NCI-H446 (cell line): ENCODE measurements around the gene GPR35.

Experiments used
- DNase-seq, 2 experiments: peaks; one replicate each; lab custom pipeline; 2025; lab: John Stamatoyannopoulos, UW

Gene GPR35

DNA sequence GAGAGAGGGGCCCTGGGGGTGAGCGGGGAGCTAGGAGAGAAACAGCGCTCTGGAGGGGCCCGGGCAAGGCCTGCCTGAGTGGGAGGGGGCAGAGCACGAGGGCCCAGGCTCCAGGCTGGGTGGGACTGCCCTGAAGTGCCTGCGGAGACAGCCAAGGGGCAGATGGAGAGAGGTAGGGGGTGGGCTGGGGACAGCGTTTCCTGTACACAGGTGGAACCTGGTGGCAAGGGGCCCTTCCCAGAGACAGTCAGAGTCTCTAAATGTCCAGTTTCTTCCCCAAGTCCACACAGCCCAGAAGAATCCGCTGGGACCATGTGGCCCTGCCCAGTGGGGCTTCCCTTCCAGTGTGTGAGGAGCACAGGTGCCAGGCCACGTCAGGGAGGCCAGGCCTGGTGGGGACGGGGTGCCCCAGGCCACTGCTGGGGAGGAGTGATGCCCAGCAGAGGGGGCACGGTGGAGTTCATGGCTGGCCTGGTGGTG lies 1.7 kb upstream of the GPR35 start:
- DNase-seq = no peak

DNA sequence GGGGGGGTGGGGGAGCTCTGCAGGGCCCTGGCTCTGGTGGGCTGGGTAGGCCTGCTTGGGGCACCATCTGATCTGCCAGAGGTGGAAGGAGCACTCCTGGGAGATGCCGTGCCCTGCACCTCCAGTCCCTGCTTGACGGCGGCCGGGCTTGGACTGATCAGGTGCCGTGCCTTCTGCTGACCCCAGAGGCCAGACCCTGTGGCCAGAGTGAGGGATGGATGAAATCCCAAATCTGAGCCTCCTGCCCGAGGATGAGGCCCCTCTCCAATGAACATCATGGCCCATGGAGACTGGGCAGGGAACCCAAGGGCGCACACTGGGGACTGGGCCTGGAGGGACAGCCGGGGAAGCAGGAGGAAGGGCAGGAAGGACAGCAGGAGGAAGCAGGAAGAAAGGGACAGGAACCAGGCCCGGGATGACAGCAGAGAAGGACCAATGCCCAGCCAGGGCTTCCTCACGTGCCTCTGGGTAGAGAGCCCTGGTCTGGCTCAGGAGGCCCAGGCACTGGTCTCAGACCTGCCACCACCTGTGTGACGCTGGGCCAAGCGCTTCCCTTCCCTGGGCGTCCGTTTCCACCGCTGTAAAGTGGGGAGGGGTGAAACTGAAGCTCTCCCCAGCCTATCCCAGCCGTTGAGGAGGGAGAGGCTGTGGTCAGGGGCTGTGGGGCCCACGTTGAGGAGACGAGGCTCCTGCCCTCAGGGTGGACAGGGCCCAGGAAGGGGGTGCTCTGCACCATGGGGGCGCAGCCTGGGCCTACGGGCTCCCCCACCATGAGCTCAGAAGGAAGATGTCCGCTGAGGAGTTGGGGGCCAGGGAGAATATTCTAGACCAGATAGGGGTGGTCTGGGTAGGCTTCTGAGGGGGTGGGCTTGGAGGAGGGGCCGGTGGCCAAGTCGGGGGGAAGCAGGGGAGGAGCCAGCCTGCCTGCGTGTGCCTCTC lies 1.0 kb upstream of the GPR35 start:
- no peak for DNase-seq

DNA sequence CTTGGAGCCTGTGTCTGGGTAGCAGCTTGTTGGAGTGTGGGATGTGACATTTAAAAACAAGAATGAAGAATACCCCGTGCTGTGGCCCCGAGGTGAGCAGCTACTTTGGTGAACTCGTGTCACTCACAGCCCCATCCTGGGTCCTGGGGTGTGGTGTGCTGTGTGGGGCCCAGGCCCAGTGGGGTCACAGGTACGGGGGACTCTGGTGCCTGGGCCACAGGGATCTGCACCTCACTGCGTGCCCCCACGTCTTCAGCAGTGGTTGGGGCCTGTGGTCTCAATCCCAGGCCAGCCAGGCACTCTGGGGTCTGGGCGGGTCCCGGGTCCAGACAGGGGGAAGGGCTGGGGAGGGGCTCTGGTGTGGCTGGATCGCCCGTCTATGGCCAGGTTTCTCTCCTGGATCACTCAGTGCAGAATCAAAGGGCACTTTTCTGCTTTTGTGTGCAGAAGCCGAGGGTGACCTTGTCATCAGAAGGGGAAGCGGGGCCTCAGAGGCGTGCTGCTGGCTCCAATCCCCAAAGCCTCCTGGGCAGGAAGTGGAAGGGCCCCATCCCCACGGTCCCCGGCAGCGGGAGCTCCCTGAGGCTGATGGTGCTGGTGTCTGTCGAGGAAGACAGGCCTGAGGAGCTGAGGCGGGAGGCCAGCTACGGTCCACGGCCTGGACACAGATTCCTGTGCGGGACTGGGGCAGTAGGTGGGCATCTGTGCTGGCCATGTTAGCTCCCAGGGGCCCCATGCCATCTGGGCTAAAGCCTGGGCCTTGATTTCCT lies 1.4 kb downstream of the GPR35 start:
- DNase-seq = no peak

DNA sequence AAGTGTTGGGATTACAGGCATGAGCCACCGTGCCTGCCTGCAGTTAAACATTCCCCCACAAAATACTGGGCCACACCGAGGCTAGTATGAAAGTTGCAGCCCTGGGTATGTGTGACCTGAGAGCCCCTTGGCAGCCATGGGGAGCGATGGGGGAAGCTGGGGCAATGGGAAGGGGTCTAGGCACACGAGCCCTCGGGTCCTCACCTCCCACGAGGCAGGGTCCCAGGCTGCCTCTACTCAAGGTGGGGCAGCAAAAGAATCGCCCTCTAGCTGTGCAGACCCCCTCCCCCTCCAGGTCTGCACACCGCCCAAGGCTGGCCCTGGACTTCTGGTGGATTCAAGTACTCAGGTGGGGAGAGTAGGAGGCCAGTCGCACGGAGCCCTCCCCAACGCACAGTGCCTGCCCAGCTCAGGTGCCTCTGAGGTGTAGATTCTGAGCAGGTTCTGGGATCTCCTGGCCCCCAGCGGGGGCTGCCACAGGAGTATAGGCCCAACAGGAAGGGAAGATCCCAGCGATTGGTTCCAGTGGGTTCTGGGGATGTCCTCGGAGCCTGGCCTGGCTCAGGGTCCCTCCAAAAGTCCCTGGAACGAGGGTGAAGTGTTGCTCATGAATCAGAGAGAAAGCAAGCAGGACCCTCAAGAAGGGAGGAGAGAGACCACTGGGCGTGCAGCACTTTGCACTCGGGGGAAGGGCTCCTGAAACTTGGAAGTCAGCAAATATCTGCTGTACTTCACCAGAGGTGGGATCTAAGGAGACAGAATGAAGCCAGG lies 2.6 kb downstream of the GPR35 start:
- DNase-seq = no peak

DNA sequence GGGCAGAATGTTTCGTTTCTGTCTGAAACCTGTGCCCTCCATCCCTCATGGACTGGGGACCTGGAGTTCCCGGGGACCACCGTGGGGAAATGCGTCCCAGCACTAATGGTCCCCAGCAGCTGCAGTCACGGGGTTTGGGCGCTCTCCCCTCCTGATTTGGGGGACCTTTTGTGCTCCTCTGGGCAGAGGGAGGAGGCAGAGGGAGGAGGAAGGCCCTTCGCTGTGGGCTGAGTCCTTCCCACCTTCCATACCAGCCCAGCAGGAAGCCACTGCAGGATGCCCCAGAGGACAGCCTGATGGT lies 3.2 kb downstream of the GPR35 start:
- DNase-seq = no peak

DNA sequence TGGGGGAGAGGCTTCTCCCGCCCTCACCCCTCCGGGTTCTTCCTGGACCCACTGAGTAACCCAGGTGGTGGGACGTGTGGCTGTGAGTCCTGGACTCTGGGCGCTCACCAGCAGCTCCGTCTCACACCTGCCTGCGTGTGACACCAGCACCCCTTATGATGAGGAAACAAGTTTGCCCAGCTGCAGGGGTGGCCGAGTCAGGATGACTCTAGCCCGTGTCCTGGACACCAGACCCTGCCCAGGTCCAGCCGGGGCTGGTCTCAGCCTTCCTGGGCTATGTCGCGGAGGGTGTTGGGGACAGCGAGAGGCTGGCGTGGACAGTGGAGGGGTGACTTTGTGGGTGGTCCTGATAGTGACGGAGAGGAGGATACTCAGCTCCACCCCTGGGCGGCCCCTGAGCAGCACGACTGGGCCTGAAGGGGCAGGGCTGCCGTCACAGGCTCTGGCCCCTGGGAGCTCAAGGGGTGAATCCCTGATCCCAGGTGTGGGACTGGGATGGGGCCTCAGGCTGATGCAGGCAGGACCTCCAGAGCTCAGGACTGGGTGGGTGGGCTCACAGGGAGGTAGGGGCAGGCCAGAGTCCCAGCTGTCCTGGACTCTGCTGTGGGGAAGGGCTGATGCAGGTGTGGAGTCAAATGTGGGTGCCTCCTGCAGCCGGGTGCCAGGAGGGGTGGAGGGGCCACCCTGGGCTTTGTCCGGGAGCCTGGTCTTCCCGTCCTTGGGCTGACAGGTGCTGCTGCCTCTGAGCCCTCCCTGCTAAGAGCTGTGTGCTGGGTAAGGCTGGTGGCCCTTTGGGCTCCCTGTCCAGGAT lies 3.7 kb downstream of the GPR35 start:
- no peak for DNase-seq

DNA sequence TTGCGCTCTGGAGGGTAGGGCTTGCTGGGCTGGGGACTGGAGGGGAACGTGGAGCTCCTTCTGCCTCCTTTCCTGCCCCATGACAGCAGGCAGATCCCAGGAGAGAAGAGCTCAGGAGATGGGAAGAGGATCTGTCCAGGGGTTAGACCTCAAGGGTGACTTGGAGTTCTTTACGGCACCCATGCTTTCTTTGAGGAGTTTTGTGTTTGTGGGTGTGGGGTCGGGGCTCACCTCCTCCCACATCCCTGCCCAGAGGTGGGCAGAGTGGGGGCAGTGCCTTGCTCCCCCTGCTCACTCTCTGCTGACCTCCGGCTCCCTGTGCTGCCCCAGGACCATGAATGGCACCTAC lies 4.3 kb downstream of the GPR35 start:
- DNase-seq = no peak

DNA sequence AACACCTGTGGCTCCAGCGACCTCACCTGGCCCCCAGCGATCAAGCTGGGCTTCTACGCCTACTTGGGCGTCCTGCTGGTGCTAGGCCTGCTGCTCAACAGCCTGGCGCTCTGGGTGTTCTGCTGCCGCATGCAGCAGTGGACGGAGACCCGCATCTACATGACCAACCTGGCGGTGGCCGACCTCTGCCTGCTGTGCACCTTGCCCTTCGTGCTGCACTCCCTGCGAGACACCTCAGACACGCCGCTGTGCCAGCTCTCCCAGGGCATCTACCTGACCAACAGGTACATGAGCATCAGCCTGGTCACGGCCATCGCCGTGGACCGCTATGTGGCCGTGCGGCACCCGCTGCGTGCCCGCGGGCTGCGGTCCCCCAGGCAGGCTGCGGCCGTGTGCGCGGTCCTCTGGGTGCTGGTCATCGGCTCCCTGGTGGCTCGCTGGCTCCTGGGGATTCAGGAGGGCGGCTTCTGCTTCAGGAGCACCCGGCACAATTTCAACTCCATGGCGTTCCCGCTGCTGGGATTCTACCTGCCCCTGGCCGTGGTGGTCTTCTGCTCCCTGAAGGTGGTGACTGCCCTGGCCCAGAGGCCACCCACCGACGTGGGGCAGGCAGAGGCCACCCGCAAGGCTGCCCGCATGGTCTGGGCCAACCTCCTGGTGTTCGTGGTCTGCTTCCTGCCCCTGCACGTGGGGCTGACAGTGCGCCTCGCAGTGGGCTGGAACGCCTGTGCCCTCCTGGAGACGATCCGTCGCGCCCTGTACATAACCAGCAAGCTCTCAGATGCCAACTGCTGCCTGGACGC lies 4.9 kb downstream of the GPR35 start:
- DNase-seq = peak in 1 of 2 experiments; percentile 12

DNA sequence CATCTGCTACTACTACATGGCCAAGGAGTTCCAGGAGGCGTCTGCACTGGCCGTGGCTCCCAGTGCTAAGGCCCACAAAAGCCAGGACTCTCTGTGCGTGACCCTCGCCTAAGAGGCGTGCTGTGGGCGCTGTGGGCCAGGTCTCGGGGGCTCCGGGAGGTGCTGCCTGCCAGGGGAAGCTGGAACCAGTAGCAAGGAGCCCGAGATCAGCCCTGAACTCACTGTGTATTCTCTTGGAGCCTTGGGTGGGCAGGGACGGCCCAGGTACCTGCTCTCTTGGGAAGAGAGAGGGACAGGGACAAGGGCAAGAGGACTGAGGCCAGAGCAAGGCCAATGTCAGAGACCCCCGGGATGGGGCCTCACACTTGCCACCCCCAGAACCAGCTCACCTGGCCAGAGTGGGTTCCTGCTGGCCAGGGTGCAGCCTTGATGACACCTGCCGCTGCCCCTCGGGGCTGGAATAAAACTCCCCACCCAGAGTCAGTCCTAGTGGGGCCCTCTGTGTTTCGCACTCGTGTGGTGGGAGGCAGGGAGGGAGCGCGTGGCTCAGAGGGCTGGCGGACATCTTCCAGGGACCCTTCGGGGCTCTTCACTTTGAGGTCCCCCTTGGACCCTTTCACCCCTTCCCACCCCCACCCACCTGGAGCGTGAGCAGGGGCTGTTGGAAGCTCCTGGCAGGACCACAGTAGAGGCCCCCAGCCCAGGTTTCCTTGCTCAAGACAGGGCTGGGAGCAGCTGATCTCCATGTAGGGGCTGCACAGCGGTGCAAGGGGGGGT lies 5.7 kb downstream of the GPR35 start:
- no peak for DNase-seq

DNA sequence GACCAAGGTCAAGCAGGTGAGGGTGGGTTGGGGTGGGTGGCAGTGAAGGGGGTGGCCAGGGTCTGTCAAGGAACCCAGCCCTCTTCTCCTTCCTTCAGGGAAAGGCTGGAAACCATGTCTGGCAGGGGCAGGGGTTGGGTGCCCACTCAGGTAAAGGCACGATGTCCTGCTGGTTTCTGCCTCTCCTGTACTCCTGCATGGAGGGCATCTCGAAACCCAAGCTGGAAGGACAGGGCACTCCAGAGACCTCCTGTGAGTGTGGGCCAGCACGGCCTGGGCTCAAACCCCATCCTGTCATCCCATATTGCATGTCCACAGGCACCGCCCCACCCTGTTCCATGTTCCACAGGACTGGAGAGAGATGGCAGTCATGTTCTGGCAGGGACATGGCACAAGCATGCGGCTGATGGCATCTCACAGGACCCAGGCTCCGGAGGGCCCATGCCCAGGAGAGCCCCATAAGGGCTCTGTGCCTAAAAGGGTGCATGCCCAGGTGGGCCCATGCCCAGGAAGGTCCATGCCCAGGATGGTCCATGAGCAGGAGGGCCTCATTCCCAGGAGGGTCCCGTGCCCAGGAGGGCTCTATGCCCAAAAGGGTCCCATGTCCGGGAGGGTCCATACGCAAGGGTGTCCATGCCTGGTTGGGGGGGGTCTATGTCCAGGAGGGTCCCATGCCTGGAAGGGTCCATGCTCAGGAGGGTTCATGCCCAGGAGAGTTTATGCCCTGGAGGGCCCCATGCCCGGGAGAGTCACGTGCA lies 6.4 kb downstream of the GPR35 start:
- DNase-seq = no peak

DNA sequence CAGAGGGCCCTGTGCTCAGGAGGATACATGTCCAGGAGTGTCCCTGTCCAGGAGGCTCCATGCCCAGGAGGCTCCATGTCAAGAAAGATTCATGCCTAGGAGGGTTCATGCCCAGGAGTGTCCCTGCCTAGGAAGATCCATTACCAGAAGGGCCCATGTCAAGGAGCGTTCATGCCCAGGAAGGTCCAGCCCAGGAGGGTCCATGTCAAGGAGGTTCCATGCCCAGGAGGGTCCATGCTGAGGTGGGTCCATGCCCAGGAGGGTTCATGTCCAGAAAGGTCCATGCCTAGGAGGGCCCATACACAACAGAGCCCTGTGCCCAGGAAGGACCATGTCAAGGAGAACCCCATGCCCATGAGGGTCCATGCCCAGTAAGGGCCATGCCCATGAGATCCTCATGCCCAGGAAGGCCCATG lies 7.0 kb downstream of the GPR35 start:
- no peak for DNase-seq

DNA sequence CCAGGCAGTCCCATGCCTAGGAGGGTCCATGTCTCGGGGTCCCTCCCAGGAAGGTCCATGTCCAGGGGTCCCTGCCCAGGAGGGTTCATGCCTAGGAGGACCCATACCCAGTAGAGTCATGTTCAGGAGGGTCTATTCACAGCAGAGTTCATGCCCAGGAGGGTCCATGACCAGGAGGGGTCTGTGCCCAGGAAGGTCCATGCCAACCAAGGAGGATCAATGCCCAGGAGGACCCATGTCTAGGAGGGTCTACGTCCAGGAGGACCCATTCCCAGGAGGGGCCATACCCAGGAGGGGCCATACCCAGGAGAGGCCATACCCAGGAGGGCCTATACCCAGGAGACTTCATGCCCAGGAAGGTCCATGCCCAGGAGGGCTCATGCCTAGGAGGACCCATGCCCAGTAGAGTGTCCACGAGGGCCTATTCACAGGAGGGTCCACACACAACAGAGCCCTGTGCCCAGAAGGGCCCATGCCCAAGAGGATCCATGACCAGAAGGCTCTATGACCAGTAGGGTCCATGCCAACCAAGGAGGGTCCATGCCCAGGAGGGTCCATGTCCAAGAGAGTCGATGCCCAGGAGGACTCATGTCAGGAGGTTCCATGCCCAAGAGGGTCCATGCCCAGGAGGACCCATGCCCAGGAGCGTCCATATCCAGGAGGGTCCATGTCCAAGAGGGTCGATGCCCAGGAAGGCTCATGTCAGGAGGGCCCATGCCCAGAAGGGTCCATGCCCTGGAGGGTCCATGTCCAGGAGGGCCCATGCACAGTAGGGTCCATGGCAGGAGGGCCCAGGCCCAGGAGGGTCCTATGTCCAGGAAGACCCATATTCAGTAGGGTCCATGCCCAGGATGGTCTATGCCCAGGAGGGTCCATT lies 10.1 kb downstream of the GPR35 start:
- DNase-seq = no peak

DNA sequence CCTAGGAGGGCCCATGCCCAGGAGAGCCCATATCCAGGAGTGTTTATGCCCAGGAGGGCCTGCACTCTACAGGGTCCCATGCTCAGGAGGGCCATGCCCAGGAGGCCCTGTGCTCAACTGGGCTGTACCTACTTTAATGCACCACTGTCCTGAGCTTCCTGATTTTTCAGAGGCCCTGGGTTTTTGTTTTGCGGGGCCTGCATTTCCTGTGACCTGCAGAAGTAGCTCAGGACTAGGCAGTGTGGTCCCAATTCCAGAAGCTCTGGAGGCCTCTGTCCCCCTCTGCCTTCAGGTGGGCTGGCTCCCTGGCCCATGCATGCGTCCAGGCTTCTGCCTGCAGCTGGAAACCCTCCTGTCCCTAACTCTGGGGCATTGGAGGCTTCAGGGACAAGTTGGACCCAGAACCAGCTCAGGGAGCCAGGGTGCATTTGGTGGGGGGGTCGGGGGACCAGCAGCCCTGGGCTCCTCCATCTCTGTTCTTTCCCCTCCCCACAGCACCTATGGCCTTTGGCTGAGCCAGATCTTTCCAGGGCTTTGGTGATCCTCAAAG lies 10.8 kb downstream of the GPR35 start:
- no peak for DNase-seq

DNA sequence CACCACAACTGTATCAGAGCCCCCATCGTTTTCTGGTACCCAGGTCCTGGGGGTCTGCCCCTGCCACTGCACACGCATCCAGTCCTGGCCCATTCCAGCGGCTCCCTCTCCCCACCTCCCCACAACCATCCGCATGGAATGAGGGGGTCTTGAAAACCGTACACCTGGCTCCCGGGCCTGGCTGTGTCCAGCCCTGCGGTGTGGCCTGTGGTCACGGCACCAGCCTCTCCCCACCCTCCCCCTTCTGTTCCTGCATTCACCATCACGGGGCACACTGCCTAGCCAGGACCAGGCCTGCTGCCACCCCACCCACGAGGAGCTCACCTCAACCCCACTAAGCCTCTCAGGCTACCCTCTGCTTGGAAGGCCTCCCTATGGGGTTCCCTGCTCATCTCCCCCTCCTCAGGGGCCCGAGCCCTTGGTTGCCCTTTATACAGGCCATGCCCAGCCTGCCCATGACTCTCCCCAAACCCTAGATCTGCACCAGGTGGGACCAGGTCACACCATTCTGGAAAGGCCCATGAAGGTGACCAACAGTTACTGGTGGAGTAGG lies 11.4 kb downstream of the GPR35 start:
- DNase-seq = no peak

DNA sequence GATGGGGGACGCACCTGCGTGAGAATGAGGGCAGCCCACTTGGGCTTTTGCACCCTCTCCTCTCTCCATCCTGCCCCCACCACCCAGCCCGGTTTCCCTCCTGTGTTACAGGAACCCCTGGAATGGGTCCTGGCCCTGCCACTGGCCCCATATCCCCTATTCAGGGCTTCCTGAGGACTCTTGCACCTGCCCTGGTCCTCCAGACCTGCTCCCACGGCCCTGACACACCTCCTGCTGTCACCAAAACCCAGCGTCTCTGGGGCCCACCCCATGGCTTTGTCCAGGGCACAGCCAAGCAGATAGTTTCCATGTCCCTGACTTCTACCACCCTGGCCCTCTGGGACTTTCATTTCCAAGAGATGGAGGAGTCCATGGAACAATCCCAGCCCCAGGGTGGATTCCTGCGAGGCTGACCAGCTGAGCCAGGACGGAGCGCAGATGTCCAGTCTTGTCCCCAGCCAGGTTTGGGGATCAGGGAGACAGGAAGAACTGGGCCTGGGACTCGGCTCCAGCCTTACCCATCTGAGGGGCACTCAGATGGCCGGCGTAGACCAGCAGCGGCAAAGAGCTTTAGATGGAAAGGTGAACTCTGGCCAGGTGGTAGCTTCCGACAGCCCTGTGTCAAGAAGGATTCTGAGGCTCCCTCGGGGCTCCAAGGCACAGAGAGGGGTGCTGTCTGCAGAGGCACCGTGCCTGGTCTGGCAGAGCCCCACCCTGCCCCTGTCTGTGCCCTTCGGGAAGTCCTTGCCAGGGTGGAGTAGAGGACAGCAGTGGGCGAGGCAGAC lies 12.0 kb downstream of the GPR35 start:
- DNase-seq = no peak

DNA sequence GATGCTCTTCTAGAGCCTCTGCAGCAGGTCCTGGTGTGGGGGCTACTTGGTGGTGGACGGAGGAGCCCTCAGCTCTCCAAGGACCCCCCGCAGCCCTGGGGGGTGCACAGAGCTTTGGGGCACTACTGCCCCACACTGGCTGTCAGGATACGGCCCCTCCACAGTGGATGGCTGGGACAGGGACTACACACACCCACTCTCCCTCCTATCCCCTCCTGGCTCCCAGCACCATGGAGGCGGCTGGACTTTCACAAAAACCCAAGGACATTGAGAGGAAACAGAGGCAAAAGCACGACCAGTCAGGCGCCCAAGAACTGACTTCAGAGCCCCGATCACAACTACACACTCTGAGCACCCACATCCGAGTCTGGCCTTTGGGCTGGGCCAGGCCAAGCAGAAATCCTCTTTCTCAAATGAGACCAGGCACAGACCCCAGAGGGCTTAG lies 12.6 kb downstream of the GPR35 start:
- no peak for DNase-seq
